Heart left ventricle (tissue), 13 donors: Measurements from ENCODE around the gene NCAM1.

ENCODE experiments used
- CTCF ChIP-seq, 12 donors: fragments of 200-600 bp; sonication (generic) in 4 of 12; IDR thresholded peaks; one replicate each; pipeline versions ENCODE4 v1.5.0 to v1.8.0; 2018 to 2022; ENCODE audit warnings: antibody characterized with exemption in 12 of 12, mild to moderate bottlenecking in 5 of 12
- POLR2A ChIP-seq, 2 donors: fragments of 450-650 bp; IDR thresholded peaks; one replicate each; pipeline ENCODE4 v1.6.1; 2017; ENCODE audit warnings: antibody characterized with exemption in 2 of 2, mild to moderate bottlenecking in 2 of 2, moderate library complexity in 2 of 2
- donor health status: ischemic (EF 13 %, LVEDD 7.1; RV severe dilation, severe dysfunction).
- donor health status: DM: no; HTN: yes; CAD: no.
- donor health status: DM: no; HTN: no; CAD: no.
- donor health status: ischemic (EF 25% LVEDD 6.9; RV normal size, moderate dysfunction).
- donor health status: ischemic (EF 25% LVEDD 5.7; RV mildly dilated, moderate dysfunction).
- donor health status: ischemic (EF 35%, LVEDD 5.7; RV mildly dilated, moderate dysfunction).
- donor health status: nonischemic (EF 11% LVEDD 7.7; RV severe dilation, severe dysfunction).
- donor health status: DM: yes; HTN: yes; CAD: no.
- donor health status: PGD.
- donor health status: ischemic (EF 29% LVEDD 5.4; RV normal size, mild dysfunction).
- donor health status: nonischemic (EF 23%, LVEDD 6.1; RV moderate dilation, normal function).

- TF ChIP-seq CTCF (IDR thresholded peaks at IDR 0.05) (no peak), POLR2A (IDR thresholded peaks at IDR 0.05) (no peak)
Measured at GRCh38 chr11:113195728-113196127, 234.5 kb downstream of the NCAM1 start.
